MCF 10A (cell line): ENCODE data around the gene GPR176. TPM values are rescaled to one million over a fixed set of nuclear protein-coding genes. Genes with fewer than 3 reads are reported as not detected.

Source experiments
- BruUV-seq: library from RNA; stranded (reverse); fragments of 400-500 nt; replicated peaks from 2 replicates; lab custom pipeline; 2021; lab: Mats Ljungman, UMichigan
- CTCF ChIA-PET: fragments of 300-600 bp; sonication (Branson Sonifier 250); formaldehyde crosslinking; extraction: SDS; loops from one replicate; lab custom pipeline; 2021; ENCODE audit warnings: antibody characterized with exemption, inconsistent platforms; lab: Yijun Ruan, JAX
- POLR2A ChIA-PET: fragments of 300-600, 350-650 bp; sonication (Branson Sonifier 250); formaldehyde crosslinking; extraction: SDS; loops from one replicate; lab custom pipeline; 2020; ENCODE audit warnings: antibody characterized with exemption, inconsistent platforms; lab: Yijun Ruan, JAX
- DNase-seq: peaks from one replicate; pipeline ENCODE4 v3.0.0-alpha.2; 2018; ENCODE audit not compliant: unreplicated experiment
- H3K27ac Mint-ChIP-seq: one replicate; pipeline ENCODE4 v1.8.0; 2022; ENCODE audit warnings: mild to moderate bottlenecking, low read depth, mixed read lengths; ENCODE audit not compliant: unreplicated experiment
- H3K27me3 Mint-ChIP-seq: one replicate; pipeline ENCODE4 v1.8.0; 2022; ENCODE audit warnings: mixed read lengths; ENCODE audit not compliant: insufficient read depth, unreplicated experiment
- H3K36me3 Mint-ChIP-seq: one replicate; pipeline ENCODE4 v1.8.0; 2022; ENCODE audit warnings: mild to moderate bottlenecking, moderate library complexity, mixed read lengths; ENCODE audit not compliant: insufficient read depth, unreplicated experiment
- H3K4me1 Mint-ChIP-seq: one replicate; pipeline ENCODE4 v1.8.0; 2022; ENCODE audit warnings: mixed read lengths; ENCODE audit not compliant: insufficient read depth, unreplicated experiment
- H3K4me3 Mint-ChIP-seq: one replicate; pipeline ENCODE4 v1.8.0; 2022; ENCODE audit warnings: mild to moderate bottlenecking, moderate library complexity, mixed read lengths; ENCODE audit not compliant: unreplicated experiment
- H3K9me3 Mint-ChIP-seq: one replicate; pipeline ENCODE4 v1.8.0; 2022; ENCODE audit warnings: mixed read lengths; ENCODE audit not compliant: unreplicated experiment
- CTCF ChIP-seq: fragments of 200-600 bp; IDR thresholded peaks from one replicate; pipeline ENCODE4 v1.8.0; 2022; ENCODE audit warnings: antibody characterized with exemption, mild to moderate bottlenecking; ENCODE audit not compliant: unreplicated experiment
- intact Hi-C: fragments of 100-400 bp; cut with micrococcal nuclease; formaldehyde crosslinking; loops from 2 replicates; pipeline ENCODE4 v1.14.1; 2022
- total RNA-seq: library from RNA; stranded (reverse); gene quantifications from 2 replicates; pipeline ENCODE4 v1.2.3, GENCODE V29; 2022

The GPR176 gene
- total RNA-seq, 1 experiment from 2014 or later: 1.8 TPM

- ChIA-PET POLR2A (interaction anchor here (0.7 to 3.5 kb wide), 5 partner anchors 10 to 247 kb away, joined by 3 to 22 read pairs (median 3); partner anchors contain the start of gene EIF2AK4), CTCF (interaction anchor here (1.1 to 2.7 kb wide), 4 partner anchors 9 to 145 kb away, joined by 4 to 14 read pairs (median 8); partner anchors contain the start of gene EIF2AK4)
- Mint-ChIP-seq H3K27me3 (no peaks in the 10 kb centered on the region), H3K27ac (no peak overlapping the region), H3K4me1 (peaks cover 4% of the 10 kb centered on the region), H3K36me3 (no peaks in the 10 kb centered on the region), H3K9me3 (no peaks in the 10 kb centered on the region), H3K4me3 (no peak overlapping the region)
- intact Hi-C loops: loop anchor here (10.0 kb wide), 2 partner anchors 405 to 485 kb away; no protein-coding TSS in a partner anchor
- DNase-seq: no peak
- no TSS peak for BruUV-seq
- no peak for TF ChIP-seq CTCF
Measured at GRCh38 chr15:39789736-39790135, 130.3 kb downstream of the GPR176 start.

GRCh38 chr15:39788800-39789565, 131.1 kb downstream of the GPR176 start:
- intact Hi-C loops: loop anchor here (10.0 kb wide), 2 partner anchors 406 to 486 kb away; no protein-coding TSS in a partner anchor
- Mint-ChIP-seq H3K36me3 (no peaks in the 10 kb centered on the region), H3K9me3 (no peaks in the 10 kb centered on the region), H3K4me3 (no peak overlapping the region), H3K4me1 (peaks cover 9% of the 10 kb centered on the region), H3K27me3 (no peaks in the 10 kb centered on the region), H3K27ac (no peak overlapping the region)
- BruUV-seq: no TSS peak
- DNase-seq: peak; percentile 5
- TF ChIP-seq CTCF: no peak
- ChIA-PET POLR2A (interaction anchor here (0.6 to 3.5 kb wide), 10 partner anchors 8 to 1105 kb away, joined by 3 to 22 read pairs (median 4); partner anchors contain the start of gene EIF2AK4), CTCF (interaction anchor here (0.6 to 2.7 kb wide), 7 partner anchors 10 to 210 kb away, joined by 3 to 14 read pairs (median 4); partner anchors contain the start of gene EIF2AK4)

GRCh38 chr15:39788108-39788507, 132.0 kb downstream of the GPR176 start:
- intact Hi-C loops: loop anchor here (10.0 kb wide), 2 partner anchors 407 to 487 kb away; no protein-coding TSS in a partner anchor
- Mint-ChIP-seq H3K27ac (no peak overlapping the region), H3K27me3 (no peaks in the 10 kb centered on the region), H3K4me3 (no peak overlapping the region), H3K9me3 (no peaks in the 10 kb centered on the region), H3K4me1 (peaks cover 15% of the 10 kb centered on the region), H3K36me3 (no peaks in the 10 kb centered on the region)
- BruUV-seq: no TSS peak
- CTCF ChIA-PET: interaction anchor here (0.6 to 2.7 kb wide), 15 partner anchors 11 to 248 kb away, joined by 3 to 14 read pairs (median 3); partner anchors contain the start of gene EIF2AK4
- POLR2A ChIA-PET: interaction anchor here (0.7 to 3.5 kb wide), 8 partner anchors 9 to 241 kb away, joined by 3 to 22 read pairs (median 5); partner anchors contain the start of gene EIF2AK4
- TF ChIP-seq CTCF: no peak
- DNase-seq: peak; percentile 8

- Mint-ChIP-seq H3K9me3 (no peaks in the 10 kb centered on the region), H3K4me3 (no peak overlapping the region), H3K4me1 (peaks cover 15% of the 10 kb centered on the region), H3K36me3 (no peaks in the 10 kb centered on the region), H3K27ac (no peak overlapping the region), H3K27me3 (no peaks in the 10 kb centered on the region)
- DNase-seq: no peak
- BruUV-seq: no TSS peak
- TF ChIP-seq CTCF: no peak
- intact Hi-C loops: loop anchor here (2.0 to 10.0 kb wide), 4 partner anchors 143 to 487 kb away; partner anchors contain the start of gene SRP14
- POLR2A ChIA-PET: interaction anchor here (0.7 to 3.5 kb wide), 7 partner anchors 10 to 242 kb away, joined by 3 to 22 read pairs (median 5); partner anchors contain the start of gene EIF2AK4
- CTCF ChIA-PET: interaction anchor here (0.6 to 2.7 kb wide), 21 partner anchors 10 to 249 kb away, joined by 3 to 14 read pairs (median 3); partner anchors contain the start of gene EIF2AK4
Measured at GRCh38 chr15:39787479-39787878, 132.6 kb downstream of the GPR176 start.
